Activated T-helper 17 cell treated with anti-CD3 and anti-CD28 coated beads, Interleukin-2, amount 50 U/mL, for 72 hours (primary cell): ENCODE data around the gene MYEOV. TPM values are rescaled to one million over a fixed set of nuclear protein-coding genes. Genes with fewer than 3 reads are reported as not detected.

Source experiments
- ATAC-seq: fragments of 150-1000 bp; cut with Tn5 transposase; replicated peaks from 2 replicates; pipeline ENCODE4 v1.10.0; 2021; ENCODE audit warnings: mild to moderate bottlenecking, moderate library complexity
- H3K27ac Mint-ChIP-seq: one replicate; pipeline ENCODE4 v1.8.0; 2022; ENCODE audit warnings: mixed read lengths
- H3K27me3 Mint-ChIP-seq: one replicate; pipeline ENCODE4 v1.8.0; 2022; ENCODE audit warnings: mixed read lengths
- H3K36me3 Mint-ChIP-seq: one replicate; pipeline ENCODE4 v1.8.0; 2022; ENCODE audit warnings: low read depth, mild to moderate bottlenecking, mixed read lengths
- H3K4me1 Mint-ChIP-seq: one replicate; pipeline ENCODE4 v1.8.0; 2022; ENCODE audit warnings: mixed read lengths
- H3K4me3 Mint-ChIP-seq: one replicate; pipeline ENCODE4 v1.8.0; 2022; ENCODE audit warnings: mild to moderate bottlenecking, mixed read lengths
- H3K9me3 Mint-ChIP-seq: one replicate; pipeline ENCODE4 v1.8.0; 2022; ENCODE audit warnings: mixed read lengths
- total RNA-seq, 2 donors: library from RNA; stranded (reverse); gene quantifications; one replicate each; pipeline ENCODE4 v1.2.3, GENCODE V29; 2022

MYEOV gene
- total RNA-seq, 2 donors from 2014 or later = 0.82 TPM; not detected in 1

DNA sequence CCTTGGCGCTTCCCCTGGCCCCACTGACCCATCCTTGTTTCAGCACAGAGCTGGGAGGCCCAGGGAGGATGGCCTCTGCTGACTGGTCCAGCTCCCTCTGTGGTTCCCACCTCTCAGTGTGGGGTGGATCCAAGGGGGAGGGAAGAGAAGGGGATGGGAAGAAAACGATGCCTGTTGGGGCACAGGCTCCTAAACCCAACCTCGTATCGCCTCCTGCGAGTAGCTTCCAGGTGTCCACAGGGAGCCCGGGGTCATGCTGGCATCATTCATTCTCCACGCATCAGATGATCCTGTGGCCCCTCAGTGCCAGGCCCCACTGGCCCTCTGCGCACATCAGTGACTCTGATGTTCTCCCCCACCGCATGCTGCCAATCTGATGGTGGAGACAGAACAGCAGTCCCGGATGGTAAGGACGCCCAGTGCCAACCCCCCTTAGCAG lies 5.1 kb downstream of the MYEOV start:
- Mint-ChIP-seq H3K27me3 (no peaks in the 10 kb centered on the region), H3K4me1 (peaks cover 26% of the 10 kb centered on the region), H3K9me3 (no peaks in the 10 kb centered on the region), H3K27ac (no peak overlapping the region), H3K4me3 (no peak overlapping the region), H3K36me3 (no peaks in the 10 kb centered on the region)
- ATAC-seq = no peak

DNA sequence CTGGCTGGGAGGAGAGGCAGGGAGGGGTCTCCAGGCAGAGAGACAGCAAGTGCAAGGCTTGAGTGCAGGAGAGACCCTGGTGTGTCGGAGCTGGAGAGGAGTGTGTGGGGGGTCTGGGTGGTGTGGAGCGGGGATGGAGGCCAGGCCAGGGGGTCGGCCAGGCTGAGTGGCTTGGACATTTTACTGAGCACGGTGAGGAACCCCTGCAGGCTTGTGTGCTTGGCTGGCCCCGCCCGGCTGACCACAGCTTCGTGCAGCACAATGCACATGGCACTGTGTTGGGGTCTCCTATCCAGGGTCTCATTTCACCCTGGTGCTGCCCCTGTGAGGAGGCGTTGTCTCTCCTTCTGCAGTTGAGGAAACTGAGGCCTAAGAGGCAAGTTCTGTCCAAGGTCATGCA lies 5.6 kb downstream of the MYEOV start:
- Mint-ChIP-seq H3K27ac (no peak overlapping the region), H3K9me3 (no peaks in the 10 kb centered on the region), H3K36me3 (no peaks in the 10 kb centered on the region), H3K4me1 (peaks cover 26% of the 10 kb centered on the region), H3K4me3 (no peak overlapping the region), H3K27me3 (no peaks in the 10 kb centered on the region)
- ATAC-seq = no peak

DNA sequence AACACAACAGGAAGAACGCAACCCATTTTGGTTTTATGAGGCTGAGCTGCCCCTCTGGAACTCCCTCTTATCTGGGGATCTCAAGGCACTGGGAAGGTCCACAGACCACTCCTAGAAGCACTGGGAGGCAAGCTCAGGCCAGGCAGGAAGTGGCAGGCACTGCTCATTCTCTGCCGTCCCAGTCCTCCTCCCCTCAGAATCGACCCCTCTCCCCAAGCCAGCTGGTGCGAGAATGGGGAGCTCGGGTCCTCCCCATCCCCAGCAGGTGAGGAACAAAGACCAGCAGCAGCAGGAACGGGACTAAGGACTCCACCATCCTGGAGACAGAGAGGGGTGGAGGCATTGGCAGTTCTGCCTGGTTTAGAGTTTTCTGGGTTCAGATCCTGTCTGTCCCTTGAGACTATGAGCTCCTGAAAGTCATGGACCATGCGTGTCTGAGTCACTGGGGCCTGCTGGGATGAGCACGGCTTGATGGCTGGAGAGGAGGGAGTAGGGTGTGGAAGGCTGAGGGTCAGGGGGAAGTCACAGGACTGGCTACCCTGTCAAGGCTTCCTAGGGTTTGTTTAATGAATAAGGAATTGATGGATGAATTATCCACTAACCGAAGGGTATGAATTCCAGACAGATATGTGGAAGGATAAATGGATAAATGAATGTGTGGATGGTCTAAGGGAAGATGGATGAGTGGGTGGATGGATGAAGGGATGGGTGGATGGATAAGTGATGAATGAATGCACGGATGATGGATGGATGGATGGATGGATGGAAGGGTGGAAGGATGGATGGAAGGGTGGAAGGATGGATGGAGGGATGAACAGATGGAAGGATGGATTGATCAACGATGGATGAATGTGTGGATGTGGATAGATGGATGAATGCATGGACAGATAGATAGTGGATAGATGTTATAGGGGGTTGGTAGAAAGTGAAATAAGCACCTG lies 6.4 kb downstream of the MYEOV start:
- Mint-ChIP-seq H3K27ac (no peak overlapping the region), H3K4me1 (peaks cover 26% of the 10 kb centered on the region), H3K27me3 (no peaks in the 10 kb centered on the region)

DNA sequence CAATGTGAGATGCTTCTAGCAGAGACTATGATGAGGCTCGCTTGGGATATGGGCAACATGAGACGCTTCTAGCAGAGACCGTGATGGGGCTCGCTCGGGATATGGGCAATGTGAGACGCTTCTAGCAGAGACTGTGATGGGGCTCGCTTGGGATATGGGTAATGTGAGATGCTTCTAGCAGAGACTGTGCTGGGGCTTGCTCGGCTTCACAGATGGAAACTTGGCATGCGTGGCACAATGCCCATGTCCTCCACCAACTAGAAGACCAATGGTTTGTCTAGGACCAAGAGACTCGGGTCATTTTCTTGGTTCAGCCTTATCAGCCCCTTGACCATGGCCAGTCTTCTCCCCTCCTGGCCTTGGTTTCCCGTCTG lies 7.1 kb downstream of the MYEOV start:
- ATAC-seq = no peak
- Mint-ChIP-seq H3K9me3 (no peaks in the 10 kb centered on the region), H3K4me1 (peaks cover 26% of the 10 kb centered on the region), H3K36me3 (no peaks in the 10 kb centered on the region), H3K27me3 (no peaks in the 10 kb centered on the region), H3K4me3 (no peak overlapping the region), H3K27ac (no peak overlapping the region)

More for the DNA sequence above, 6.4 kb downstream of the MYEOV start:
- no peaks in the 10 kb centered on the region for H3K36me3 Mint-ChIP-seq
- H3K4me3 Mint-ChIP-seq = no peak overlapping the region
- no peak for ATAC-seq
- no peaks in the 10 kb centered on the region for H3K9me3 Mint-ChIP-seq

DNA sequence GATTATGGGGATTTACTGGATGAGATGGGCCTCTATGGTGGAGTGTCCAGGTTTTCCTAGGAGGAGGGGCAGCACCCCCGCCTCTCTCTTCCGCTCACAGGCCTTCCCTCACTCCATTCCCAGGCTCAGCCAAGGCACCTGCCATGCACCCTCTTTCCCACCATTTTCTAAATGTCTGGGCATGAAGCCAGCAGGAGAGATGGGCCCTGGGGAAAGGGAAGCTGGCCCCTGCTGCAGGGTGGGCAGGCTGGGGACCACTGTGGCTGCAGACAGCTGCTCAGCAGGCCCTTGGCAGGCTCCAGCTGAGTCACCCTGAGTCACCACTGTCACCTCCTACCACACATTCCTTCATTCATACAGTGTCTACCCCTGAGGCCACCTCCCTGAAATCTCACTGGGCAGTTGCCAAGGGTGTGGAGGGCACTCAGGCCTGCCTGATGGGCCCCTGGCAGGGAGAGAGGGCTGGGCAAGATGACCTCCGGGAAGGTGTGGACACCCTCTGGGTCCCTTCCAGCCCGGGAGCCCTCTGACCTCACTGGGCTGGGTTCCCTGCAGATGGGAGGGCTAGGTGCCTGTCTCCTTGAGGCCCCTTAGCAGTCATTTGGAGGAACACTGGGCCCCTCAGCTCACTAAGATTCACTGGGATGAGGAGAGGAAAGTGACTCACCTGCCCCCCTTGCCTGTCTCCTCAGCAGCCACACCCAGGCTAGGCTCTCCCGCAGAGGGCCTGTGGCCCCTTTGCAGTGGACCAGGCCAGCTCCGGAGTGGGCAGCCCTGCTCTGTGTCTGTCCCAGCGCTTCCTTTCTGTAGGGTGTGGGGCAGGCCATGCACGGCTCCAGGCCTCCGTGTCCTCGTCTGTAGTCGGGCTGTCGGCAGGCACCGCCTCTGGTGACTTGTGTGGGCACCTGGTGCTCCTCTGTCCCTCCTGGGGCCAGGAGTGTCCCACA lies 7.8 kb downstream of the MYEOV start:
- no peak overlapping the region for H3K4me3 Mint-ChIP-seq
- ATAC-seq = peak; percentile 48
- H3K9me3 Mint-ChIP-seq = no peaks in the 10 kb centered on the region
- H3K27ac Mint-ChIP-seq = no peak overlapping the region
- no peaks in the 10 kb centered on the region for H3K27me3 Mint-ChIP-seq
- no peaks in the 10 kb centered on the region for H3K36me3 Mint-ChIP-seq
- H3K4me1 Mint-ChIP-seq = peaks cover 20% of the 10 kb centered on the region

DNA sequence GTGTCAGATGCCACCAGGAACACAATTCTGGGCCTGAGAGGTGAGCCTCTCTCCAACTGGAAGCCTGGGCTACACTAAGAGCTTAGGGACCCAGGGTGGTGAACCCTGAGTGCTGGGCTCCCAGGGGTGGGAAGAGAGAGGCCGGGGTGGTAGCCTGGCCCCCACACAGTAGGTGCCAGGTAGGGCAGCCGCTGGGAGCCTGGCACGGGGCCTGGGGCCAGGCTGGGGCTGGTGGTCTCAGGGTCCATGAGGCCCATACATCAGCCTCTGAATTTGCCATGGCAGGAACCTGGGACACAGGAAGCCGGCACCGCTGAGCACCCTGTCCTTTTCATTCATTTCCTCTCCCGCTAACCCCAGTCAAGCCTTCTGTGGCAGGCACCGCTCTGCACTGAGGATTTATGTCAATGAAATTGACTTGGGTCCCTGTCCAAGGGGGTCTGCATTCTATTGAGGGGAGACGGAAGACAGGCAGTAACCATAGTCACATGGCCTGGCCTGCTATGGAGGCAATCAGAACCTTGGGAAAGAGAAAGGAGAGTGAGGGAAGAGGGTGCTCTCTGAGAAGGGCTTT lies 8.6 kb downstream of the MYEOV start:
- Mint-ChIP-seq H3K4me3 (no peak overlapping the region), H3K9me3 (no peaks in the 10 kb centered on the region), H3K27me3 (no peaks in the 10 kb centered on the region), H3K36me3 (no peaks in the 10 kb centered on the region), H3K27ac (no peak overlapping the region), H3K4me1 (peaks cover 14% of the 10 kb centered on the region)
- no peak for ATAC-seq

DNA sequence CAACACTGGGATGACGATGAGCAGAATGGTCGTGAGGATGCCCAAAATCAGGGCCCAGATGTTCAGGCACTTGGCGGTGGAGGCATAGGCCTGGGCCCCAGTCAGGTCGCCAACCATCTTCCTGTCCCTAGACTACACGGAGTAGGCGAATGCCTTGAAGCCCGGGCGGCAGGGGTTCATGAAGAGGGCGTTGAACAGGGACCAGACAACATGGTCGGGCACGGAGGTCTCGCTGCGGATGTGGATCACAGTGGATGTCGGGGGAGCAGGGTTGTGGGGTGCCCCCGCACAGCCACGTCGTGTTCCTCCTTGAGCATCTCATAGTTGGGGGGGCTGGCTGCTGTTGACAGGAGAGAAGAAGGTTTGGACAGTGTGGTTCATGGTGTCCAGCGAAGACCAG lies 9.5 kb downstream of the MYEOV start:
- H3K27ac Mint-ChIP-seq = no peak overlapping the region

DNA sequence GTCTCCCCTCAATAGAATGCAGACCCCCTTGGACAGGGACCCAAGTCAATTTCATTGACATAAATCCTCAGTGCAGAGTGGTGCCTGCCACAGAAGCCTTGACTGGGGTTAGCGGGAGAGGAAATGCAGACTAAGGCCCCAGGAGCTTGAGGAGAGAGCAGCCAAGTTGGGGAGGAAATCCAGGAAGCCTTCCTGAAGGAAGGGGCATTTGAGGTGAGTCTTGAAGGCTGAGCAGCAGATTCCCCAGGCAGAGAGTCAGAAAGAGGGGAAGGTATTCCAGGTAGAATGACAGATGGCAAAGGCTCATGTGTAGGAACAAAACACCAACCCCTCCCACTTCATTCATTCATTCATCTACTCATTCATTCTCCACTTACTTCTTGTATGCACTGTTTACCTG lies 10.3 kb downstream of the MYEOV start:
- Mint-ChIP-seq H3K27ac (no peak overlapping the region), H3K4me1 (peaks cover 8% of the 10 kb centered on the region), H3K9me3 (no peaks in the 10 kb centered on the region), H3K4me3 (no peak overlapping the region), H3K36me3 (no peaks in the 10 kb centered on the region), H3K27me3 (no peaks in the 10 kb centered on the region)
- no peak for ATAC-seq

More for the DNA sequence above, 9.5 kb downstream of the MYEOV start:
- Mint-ChIP-seq H3K36me3 (no peaks in the 10 kb centered on the region), H3K4me3 (no peak overlapping the region), H3K9me3 (no peaks in the 10 kb centered on the region), H3K27me3 (no peaks in the 10 kb centered on the region), H3K4me1 (peaks cover 8% of the 10 kb centered on the region)
- ATAC-seq = no peak

DNA sequence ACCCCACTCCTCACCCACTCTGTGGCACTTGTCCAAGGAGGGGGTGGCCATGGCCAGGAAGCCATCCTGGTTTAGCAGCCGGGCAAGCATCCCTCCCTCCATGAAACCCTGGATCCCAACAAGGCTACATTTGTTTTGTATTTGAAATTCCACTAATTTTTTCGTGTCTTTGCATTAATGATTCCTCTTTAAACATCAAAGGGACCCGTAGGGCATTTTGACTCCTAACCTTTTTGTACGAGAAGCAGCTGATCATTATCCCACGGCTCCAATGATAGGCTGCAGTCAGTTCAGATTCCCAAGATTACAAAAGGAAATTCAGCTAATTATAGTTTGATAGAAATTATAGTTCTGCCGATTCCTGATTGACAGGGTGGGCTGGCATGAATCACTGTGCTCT lies 10.7 kb downstream of the MYEOV start:
- no peak overlapping the region for H3K27ac Mint-ChIP-seq
- no peaks in the 10 kb centered on the region for H3K36me3 Mint-ChIP-seq
- no peaks in the 10 kb centered on the region for H3K27me3 Mint-ChIP-seq
- H3K4me1 Mint-ChIP-seq = peaks cover 8% of the 10 kb centered on the region
- no peak for ATAC-seq
- no peaks in the 10 kb centered on the region for H3K9me3 Mint-ChIP-seq
- H3K4me3 Mint-ChIP-seq = no peak overlapping the region

DNA sequence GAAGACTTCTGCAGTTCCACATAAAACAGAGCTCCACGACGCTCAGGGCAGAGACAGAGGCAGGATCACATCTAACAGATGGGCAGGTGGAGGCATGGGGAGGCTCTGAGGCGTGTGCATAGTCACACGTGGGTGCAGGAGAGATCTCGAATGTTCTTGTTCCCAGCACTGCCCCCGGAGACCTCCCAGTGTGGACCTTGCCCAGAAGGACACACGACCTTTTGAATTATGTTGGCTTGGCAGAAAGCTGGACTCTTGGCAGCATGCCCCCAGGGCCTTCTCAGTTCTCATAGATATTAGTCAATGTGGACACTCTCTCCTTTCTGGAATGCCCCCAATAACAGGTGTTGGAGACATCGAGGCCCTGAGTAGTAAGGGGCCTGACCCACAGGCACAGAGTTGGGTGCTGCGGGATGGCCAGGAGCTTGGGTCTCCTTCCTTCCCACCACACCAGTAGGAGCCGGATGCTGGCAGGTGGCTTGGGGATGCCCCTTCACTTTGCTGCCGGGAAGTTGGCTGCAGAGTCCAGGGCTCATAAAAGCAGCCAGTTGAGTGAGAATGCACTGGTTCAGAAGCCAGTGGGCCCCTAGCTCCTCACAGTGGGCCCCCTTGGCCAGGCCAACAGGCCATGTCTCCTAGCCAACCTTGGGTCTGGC lies 12.1 kb downstream of the MYEOV start:
- no peaks in the 10 kb centered on the region for H3K27me3 Mint-ChIP-seq
- no peaks in the 10 kb centered on the region for H3K9me3 Mint-ChIP-seq
- peaks cover 6% of the 10 kb centered on the region for H3K4me1 Mint-ChIP-seq
- no peak overlapping the region for H3K4me3 Mint-ChIP-seq
- H3K36me3 Mint-ChIP-seq = no peaks in the 10 kb centered on the region
- ATAC-seq = no peak
- no peak overlapping the region for H3K27ac Mint-ChIP-seq

DNA sequence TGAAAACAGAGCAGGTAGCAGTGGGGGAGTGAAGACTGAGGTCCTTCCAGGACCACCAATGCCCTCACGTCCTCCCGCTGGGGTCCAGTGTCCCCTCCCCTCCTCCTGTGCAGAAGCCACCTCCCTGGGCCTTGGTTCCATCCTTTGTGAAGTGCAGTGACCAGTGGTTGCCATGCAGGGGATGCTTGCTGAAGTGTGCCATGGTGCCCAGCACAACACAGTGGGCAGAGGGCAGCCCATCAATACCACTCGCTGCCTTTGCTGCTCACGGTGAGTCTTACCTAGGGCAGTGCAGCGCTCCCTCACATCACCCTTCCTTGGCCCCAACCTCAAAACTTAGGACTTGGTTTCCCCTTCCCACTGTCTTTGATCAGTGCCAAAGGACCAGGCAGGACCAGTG lies 12.9 kb downstream of the MYEOV start:
- Mint-ChIP-seq H3K9me3 (no peaks in the 10 kb centered on the region), H3K27ac (no peak overlapping the region), H3K27me3 (no peaks in the 10 kb centered on the region), H3K36me3 (no peaks in the 10 kb centered on the region), H3K4me3 (no peak overlapping the region), H3K4me1 (peaks cover 8% of the 10 kb centered on the region)
- ATAC-seq = no peak

DNA sequence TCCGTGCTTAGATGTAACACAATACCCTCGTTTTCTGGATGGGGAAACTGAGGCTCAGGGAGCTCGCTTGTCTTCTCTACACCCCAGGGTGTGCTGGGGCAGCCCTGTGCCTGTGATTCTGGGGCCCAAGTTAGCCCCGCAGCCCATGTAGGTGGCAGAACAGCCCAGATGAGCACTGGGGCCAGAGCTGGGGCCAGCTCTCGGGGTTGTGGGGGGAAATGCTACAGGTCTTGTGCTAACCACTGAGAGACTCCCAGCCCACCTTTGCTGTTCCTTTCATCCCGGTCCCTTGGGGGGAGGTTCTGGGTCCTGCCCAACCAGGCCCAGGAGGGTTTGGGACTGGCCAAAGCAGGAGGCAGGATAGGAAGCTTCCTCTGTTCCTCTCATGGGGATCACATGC lies 13.5 kb downstream of the MYEOV start:
- ATAC-seq = no peak
- H3K4me1 Mint-ChIP-seq = peaks cover 12% of the 10 kb centered on the region

DNA sequence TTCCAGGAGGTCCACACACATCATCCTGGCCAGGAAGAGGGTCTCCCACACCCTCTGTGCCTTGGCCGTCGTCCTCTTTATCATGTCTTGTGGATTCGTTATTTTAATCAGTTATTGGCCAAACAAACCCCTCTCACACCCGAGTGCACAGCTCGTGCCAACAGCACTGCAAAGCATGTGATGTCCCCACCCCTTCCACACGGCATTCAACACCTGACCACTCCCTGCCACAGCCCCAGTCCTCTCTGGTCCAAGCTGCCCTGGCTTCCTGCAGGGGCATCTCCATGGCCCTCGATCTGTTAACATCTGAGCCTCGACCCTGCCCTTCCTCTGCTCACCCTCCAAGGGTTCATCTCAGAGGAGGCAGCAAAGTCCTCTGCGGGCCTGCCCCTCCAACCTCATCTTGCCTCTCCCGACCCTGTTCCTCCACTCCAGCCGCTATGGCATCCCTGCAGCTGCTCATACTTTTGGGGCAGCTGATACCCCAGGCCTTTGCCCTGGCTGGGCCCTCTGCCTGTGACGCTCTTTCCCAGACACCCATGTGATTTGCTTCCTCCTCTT lies 14.0 kb downstream of the MYEOV start:
- peaks cover 12% of the 10 kb centered on the region for H3K4me1 Mint-ChIP-seq
- H3K27me3 Mint-ChIP-seq = no peaks in the 10 kb centered on the region
- H3K27ac Mint-ChIP-seq = no peak overlapping the region
- no peak overlapping the region for H3K4me3 Mint-ChIP-seq
- no peak for ATAC-seq
- H3K36me3 Mint-ChIP-seq = no peaks in the 10 kb centered on the region
- no peaks in the 10 kb centered on the region for H3K9me3 Mint-ChIP-seq

More for the DNA sequence above, 13.5 kb downstream of the MYEOV start:
- Mint-ChIP-seq H3K9me3 (no peaks in the 10 kb centered on the region), H3K27me3 (no peaks in the 10 kb centered on the region), H3K4me3 (no peak overlapping the region), H3K27ac (no peak overlapping the region), H3K36me3 (no peaks in the 10 kb centered on the region)

DNA sequence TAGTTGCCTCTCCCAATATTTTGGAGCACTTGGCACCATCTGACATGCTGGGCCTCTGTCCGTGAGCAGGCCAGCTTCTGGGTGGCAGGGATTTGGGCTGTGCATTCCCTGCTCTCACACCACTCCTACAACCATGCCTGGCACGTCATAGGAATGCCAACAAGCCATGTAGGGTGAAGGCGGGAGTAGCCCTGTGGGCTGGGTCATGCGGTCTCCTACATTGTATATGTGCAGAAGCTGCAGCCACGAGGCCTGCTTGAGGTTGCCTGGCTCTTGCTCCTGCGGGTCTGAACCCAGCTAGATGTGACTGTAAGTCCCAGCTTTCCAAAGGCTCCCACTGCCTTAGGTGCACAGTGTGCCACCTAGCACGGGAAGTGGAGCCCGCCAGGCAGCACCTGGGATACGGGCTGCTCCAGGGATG lies 14.5 kb downstream of the MYEOV start:
- H3K27ac Mint-ChIP-seq = no peak overlapping the region
- H3K4me1 Mint-ChIP-seq = peaks cover 12% of the 10 kb centered on the region
- no peaks in the 10 kb centered on the region for H3K27me3 Mint-ChIP-seq
- ATAC-seq = no peak
- H3K9me3 Mint-ChIP-seq = no peaks in the 10 kb centered on the region
- no peak overlapping the region for H3K4me3 Mint-ChIP-seq
- H3K36me3 Mint-ChIP-seq = no peaks in the 10 kb centered on the region
